H1 (cell line): ENCODE data around the gene PAQR5. TPM values are rescaled to one million over a fixed set of nuclear protein-coding genes. Genes with fewer than 3 reads are reported as not detected.

Source experiments
- CTCF ChIA-PET: fragments of 300-600 bp; sonication (Branson Sonifier 250); formaldehyde crosslinking; loops from one replicate; lab custom pipeline; 2021; ENCODE audit not compliant: partially characterized antibody; lab: Charles Lee
- POLR2A ChIA-PET: fragments of 300-600 bp; sonication (Branson Sonifier 250); formaldehyde crosslinking; loops from one replicate; lab custom pipeline; 2021; ENCODE audit warnings: inconsistent platforms; ENCODE audit not compliant: partially characterized antibody; lab: Charles Lee
- DNase-seq, 2 experiments: peaks; one replicate each; pipeline versions ENCODE4 v3.0.0 to v3.0.0-alpha.2; 2010 to 2022; ENCODE audit warnings: low spot score in 2 of 2, low read depth in 1 of 2, mixed read lengths in 1 of 2
- FAIRE-seq: peaks from 2 replicates; lab custom pipeline; 2011; peaks lifted over from hg19 to GRCh38; lab: Jason Lieb, UNC
- H2AFZ ChIP-seq: 2 replicates; pipeline ENCODE4 v1.8.1; 2012; ENCODE audit warnings: low read length, inconsistent platforms
- H2AK5ac ChIP-seq: 2 replicates; pipeline ENCODE4 v1.6.1; 2013; ENCODE audit warnings: low read depth, low read length
- H2BK120ac ChIP-seq: replicated peaks from 2 replicates; pipeline ENCODE3; 2013; ENCODE audit warnings: low read depth, low read length, inconsistent platforms
- H2BK12ac ChIP-seq: 2 replicates; pipeline ENCODE4 v1.6.1; 2013; ENCODE audit warnings: low read depth, low read length
- H2BK15ac ChIP-seq: 2 replicates; pipeline ENCODE4 v1.6.1; 2013; ENCODE audit warnings: low read length
- H2BK20ac ChIP-seq: 2 replicates; pipeline ENCODE4 v1.6.1; 2013; ENCODE audit warnings: low read length
- H2BK5ac ChIP-seq: 2 replicates; pipeline ENCODE4 v1.6.1; 2013; ENCODE audit warnings: low read depth, low read length
- H3K14ac ChIP-seq: 2 replicates; pipeline ENCODE4 v1.6.1; 2013; ENCODE audit warnings: inconsistent platforms; ENCODE audit not compliant: insufficient read length
- H3K18ac ChIP-seq: 2 replicates; pipeline ENCODE4 v1.6.1; 2013; ENCODE audit warnings: low read length; ENCODE audit errors: extremely low read depth
- H3K23ac ChIP-seq: 2 replicates; pipeline ENCODE4 v1.6.1; 2013; ENCODE audit warnings: inconsistent platforms; ENCODE audit not compliant: insufficient read length
- H3K23me2 ChIP-seq: 2 replicates; pipeline ENCODE4 v1.6.1; 2013; ENCODE audit warnings: low read depth, low read length
- H3K27ac ChIP-seq: 2 replicates; pipeline ENCODE4 v1.6.1; 2011; ENCODE audit warnings: low read depth, low read length, inconsistent platforms
- H3K27me3 ChIP-seq, 4 experiments: replicated peaks in 1 of 4; 1 replicate in 1 of 4; 2 replicates in 3 of 4; pipeline versions ENCODE4 v1.6.1 to v1.8.1; 2011 to 2013; ENCODE audit warnings: low read length in 3 of 4, mild to moderate bottlenecking in 3 of 4, inconsistent platforms in 2 of 4, mixed read lengths in 2 of 4, moderate library complexity in 1 of 4; ENCODE audit not compliant: control insufficient read depth in 3 of 4, insufficient read depth in 3 of 4; ENCODE audit errors: extremely low read depth in 1 of 4
- H3K36me3 ChIP-seq, 4 experiments: 2 replicates each; pipeline versions ENCODE4 v1.6.1 to v1.8.1; 2011 to 2013; ENCODE audit warnings: mild to moderate bottlenecking in 4 of 4, low read length in 3 of 4, moderate library complexity in 2 of 4, control low read depth in 1 of 4, inconsistent platforms in 1 of 4; ENCODE audit not compliant: insufficient read depth in 4 of 4, control insufficient read depth in 2 of 4
- H3K4ac ChIP-seq: replicated peaks from 2 replicates; pipeline ENCODE3; 2013; ENCODE audit warnings: low read length, low read depth, mixed read lengths, inconsistent platforms; ENCODE audit not compliant: insufficient read length
- H3K4me1 ChIP-seq, 4 experiments: replicated peaks in 1 of 4; 1 replicate in 1 of 4; 2 replicates in 3 of 4; pipeline versions ENCODE4 v1.6.1 to v1.8.1; 2011 to 2013; ENCODE audit warnings: low read length in 3 of 4, inconsistent platforms in 2 of 4, mixed read lengths in 1 of 4; ENCODE audit not compliant: insufficient read depth in 4 of 4, control insufficient read depth in 3 of 4
- H3K4me2 ChIP-seq, 2 experiments: 2 replicates each; pipeline versions ENCODE4 v1.6.1 to v1.8.1; 2011 to 2013; ENCODE audit warnings: low read depth in 2 of 2, low read length in 2 of 2, control low read depth in 1 of 2, inconsistent platforms in 1 of 2, mild to moderate bottlenecking in 1 of 2; ENCODE audit not compliant: insufficient read depth in 1 of 2
- H3K4me3 ChIP-seq, 4 experiments: fragments of 200-600, 300-600 bp in 1 of 4; sonication (generic), shearing (Covaris generic), sonication (Bioruptor Twin) in 1 of 4; 2 replicates each; pipeline versions ENCODE4 v1.5.1 to v1.8.1; 2011 to 2016; ENCODE audit warnings: low read length in 4 of 4, low read depth in 3 of 4, control low read depth in 2 of 4, inconsistent platforms in 2 of 4, mild to moderate bottlenecking in 2 of 4, mixed read lengths in 1 of 4, moderate library complexity in 1 of 4; ENCODE audit not compliant: insufficient read depth in 2 of 4; ENCODE audit errors: extremely low read depth in 1 of 4
- H3K56ac ChIP-seq: replicated peaks from 2 replicates; pipeline ENCODE3; 2013; ENCODE audit warnings: low read depth, mild to moderate bottlenecking, mixed read lengths, low read length, inconsistent platforms; ENCODE audit not compliant: insufficient read length
- H3K79me1 ChIP-seq: 2 replicates; pipeline ENCODE4 v1.6.1; 2013; ENCODE audit warnings: low read depth, low read length, control low read depth
- H3K79me2 ChIP-seq, 2 experiments: 2 replicates each; pipeline versions ENCODE4 v1.6.1 to v1.8.1; 2012 to 2013; ENCODE audit warnings: low read length in 2 of 2, mild to moderate bottlenecking in 2 of 2, inconsistent platforms in 1 of 2; ENCODE audit not compliant: insufficient read depth in 2 of 2, control insufficient read depth in 1 of 2
- H3K9ac ChIP-seq, 4 experiments: replicated peaks in 1 of 4; 1 replicate in 1 of 4; 2 replicates in 3 of 4; pipeline versions ENCODE4 v1.6.1 to v1.8.1; 2011 to 2013; ENCODE audit warnings: low read depth in 3 of 4, low read length in 3 of 4, control low read depth in 2 of 4, mild to moderate bottlenecking in 2 of 4, moderate library complexity in 2 of 4, inconsistent platforms in 1 of 4; ENCODE audit errors: extremely low read depth in 1 of 4
- H3K9me3 ChIP-seq, 2 experiments: 2 replicates each; pipeline versions ENCODE4 v1.6.1 to v1.8.1; 2012 to 2013; ENCODE audit warnings: mild to moderate bottlenecking in 2 of 2, moderate library complexity in 2 of 2, control low read depth in 1 of 2, inconsistent platforms in 1 of 2, low read depth in 1 of 2, low read length in 1 of 2, mixed read lengths in 1 of 2; ENCODE audit not compliant: insufficient read depth in 2 of 2
- H4K20me1 ChIP-seq, 2 experiments: replicated peaks in 1 of 2; 2 replicates each; pipeline versions ENCODE3 to v1.8.1; 2011 to 2013; ENCODE audit warnings: inconsistent platforms in 2 of 2, low read length in 2 of 2, mild to moderate bottlenecking in 1 of 2; ENCODE audit not compliant: insufficient read depth in 2 of 2, control insufficient read depth in 1 of 2
- H4K5ac ChIP-seq: 2 replicates; pipeline ENCODE4 v1.6.1; 2013; ENCODE audit warnings: low read length, low read depth, mixed read lengths, inconsistent platforms; ENCODE audit not compliant: insufficient read length
- H4K8ac ChIP-seq: 2 replicates; pipeline ENCODE4 v1.8.0; 2013; ENCODE audit warnings: mild to moderate bottlenecking, moderate library complexity, low read length, inconsistent platforms; ENCODE audit not compliant: insufficient read depth; ENCODE audit errors: extremely low read depth
- H4K91ac ChIP-seq: replicated peaks from 2 replicates; pipeline ENCODE3; 2013; ENCODE audit warnings: low read length, mixed read lengths, inconsistent platforms; ENCODE audit not compliant: insufficient read length
- KDM1A ChIP-seq: fragments of 200-600, 300-600 bp; sonication (generic); IDR thresholded peaks from 2 replicates; pipeline ENCODE4 v1.7.1; 2016; ENCODE audit warnings: mild to moderate bottlenecking, low read length, borderline replicate concordance
- KDM5A ChIP-seq: fragments of 200-600 bp; IDR thresholded peaks from 2 replicates; pipeline ENCODE4 v1.7.1; 2012; ENCODE audit warnings: mild to moderate bottlenecking, low read length, inconsistent platforms, mixed read lengths
- MAFK ChIP-seq: IDR thresholded peaks from 2 replicates; pipeline ENCODE4 v1.6.1; 2012; ENCODE audit warnings: low read depth, mild to moderate bottlenecking, improper control_type of control experiment, low read length
- PHF8 ChIP-seq: fragments of 200-600 bp; sonication (generic); conservative IDR thresholded peaks from 2 replicates; pipeline ENCODE4 v1.7.1; 2012; ENCODE audit warnings: low read depth, mild to moderate bottlenecking, inconsistent platforms, low read length, moderate library complexity
- RFX5 ChIP-seq: IDR thresholded peaks from 2 replicates; pipeline ENCODE4 v1.6.1; 2011; ENCODE audit warnings: low read depth, low read length, improper control_type of control experiment, borderline replicate concordance
- SP2 ChIP-seq: IDR thresholded peaks from 2 replicates; pipeline ENCODE4 v1.6.1; 2012; ENCODE audit warnings: mild to moderate bottlenecking, low read length, inconsistent platforms
- TBP ChIP-seq: IDR thresholded peaks from 2 replicates; pipeline ENCODE4 v1.6.1; 2011; ENCODE audit warnings: low read depth, low read length, improper control_type of control experiment
- WGBS, 2 experiments: shearing (Covaris generic) in 1 of 2; methylation state at CpG; one replicate each; pipeline versions ENCODE4 v1.1.6 to v1.1.7; 2013 to 2015; ENCODE audit warnings: low lambda C conversion rate in 2 of 2, mixed read lengths in 2 of 2, inconsistent platforms in 1 of 2, low coverage in 1 of 2, missing lambda C conversion rate in 1 of 2; ENCODE audit not compliant: insufficient replicate concordance in 2 of 2, insufficient coverage in 1 of 2, insufficient read length in 1 of 2; ENCODE audit errors: extremely low coverage in 1 of 2, missing lambda C conversion rate in 1 of 2; 5-methylcytosine and 5-hydroxymethylcytosine counted together
- polyA plus RNA-seq, 7 experiments: library from polyadenylated mRNA; depleted of rRNA in 3 of 7; stranded (reverse) in 5 of 7; unstranded in 2 of 7; fragments of >200 nt in 5 of 7; fragments of 200-250 nt in 2 of 7; gene quantifications; 1 replicate in 5 of 7; 2 replicates in 1 of 7; 4 replicates in 1 of 7; pipeline versions ENCODE4 v1.2.1 to v1.2.3, GENCODE V29; 2011 to 2013; ENCODE audit warnings: missing spikeins in 2 of 7, mixed read lengths in 2 of 7
- total RNA-seq: library from RNA; stranded (reverse); fragmentation: NEBNext Ultra II Directional; extraction: Animal tissue kit (Norgen Biotek cat#: 25700); gene quantifications from 2 replicates; pipeline ENCODE4 v1.2.1, GENCODE V29; 2021

Gene PAQR5
- total and polyA plus RNA-seq, 2 of the 8 experiments (the other 6 are each of a cell fraction or from before 2014, with no cell fraction given), result 8.7 to 18.1 TPM

GRCh38 chr15:69439623-69440022 lies 140.9 kb downstream of the PAQR5 start:
- 91% methylated on average over 4 of the region's 4 CpGs; no CpG with 5 or more reads in 1 of the 2 experiments for WGBS, 2 experiments
- TF ChIP-seq RFX5 (no peak), KDM1A (no peak), KDM5A (no peak), PHF8 (no peak), SP2 (no peak), MAFK (peak; percentile 45; the same call in 1 of the 2 replicates), TBP (no peak)
- TF ChIP-seq, all 59 proteins: peak for 1

More at GRCh38 chr15:69439623-69440022, 140.9 kb downstream of the PAQR5 start:
- no peak overlapping the region for H3K27ac ChIP-seq
- ChIA-PET CTCF (interaction anchor here (0.6 to 1.3 kb wide), 3 partner anchors 14 to 23 kb away, joined by 3 to 4 read pairs (median 3); no protein-coding TSS in a partner anchor), POLR2A (interaction anchor here (1.0 to 3.0 kb wide), 4 partner anchors 8 to 18 kb away, joined by 3 to 21 read pairs (median 9); partner anchors contain the start of gene RPLP1)
- no peak overlapping the region for H2AK5ac ChIP-seq
- H3K14ac ChIP-seq, result no peak overlapping the region
- H4K91ac ChIP-seq, result no peak overlapping the region
- no peak overlapping the region for H3K4me3 ChIP-seq
- H3K79me2 ChIP-seq, result peaks cover 0 to 3% of the 10 kb centered on the region in 2 experiments; a peak in 1 of 4 replicates
- H4K8ac ChIP-seq, result no peak overlapping the region
- no peaks in the 10 kb centered on the region for H3K9me3 ChIP-seq
- H3K4ac ChIP-seq, result no peak overlapping the region
- DNase-seq, result no peak
- H2AFZ ChIP-seq, result no peak overlapping the region
- no peak overlapping the region for H2BK20ac ChIP-seq
- H4K5ac ChIP-seq, result no peak overlapping the region
- FAIRE-seq, result no peak
- no peak overlapping the region for H3K56ac ChIP-seq
- H3K4me1 ChIP-seq, result no peaks in the 10 kb centered on the region; a peak in 1 of 7 replicates
- H2BK120ac ChIP-seq, result no peak overlapping the region
- peaks cover 17 to 79% (median 61%) of the 10 kb centered on the region in 4 experiments for H3K36me3 ChIP-seq
- H3K23ac ChIP-seq, result no peak overlapping the region
- H3K79me1 ChIP-seq, result peaks cover 2% of the 10 kb centered on the region; the same call in 1 of the 2 replicates
- no peak overlapping the region for H3K9ac ChIP-seq
- no peak overlapping the region for H2BK12ac ChIP-seq
- peaks cover 1 to 2% of the 10 kb centered on the region in 2 experiments for H4K20me1 ChIP-seq
- H2BK15ac ChIP-seq, result no peak overlapping the region
- no peaks in the 10 kb centered on the region for H3K23me2 ChIP-seq
- H3K18ac ChIP-seq, result no peak overlapping the region
- no peak overlapping the region for H3K4me2 ChIP-seq
- no peaks in the 10 kb centered on the region for H3K27me3 ChIP-seq
- no peak overlapping the region for H2BK5ac ChIP-seq
